ENCODE measurements around the gene EXOSC5. TPM values are rescaled to one million over a fixed set of nuclear protein-coding genes. Genes with fewer than 3 reads are reported as not detected.
A peak's percentile ranks its signal among the peaks of the same experiment; 100 is the strongest.

Gene EXOSC5
- total and polyA plus RNA-seq, 2 of the 13 experiments (the other 11 are each of a cell fraction or from before 2014, with no cell fraction given) = 24.1 to 26.5 TPM

- Histone ChIP-seq H4K20me1 (ENCODE audit: insufficient read depth, low read length) (no peaks in the 10 kb centered on the region), H3K9ac (ENCODE audit: insufficient read depth, low read depth, low read length) (peak overlapping the region; percentile 17; the same call in 1 of the 2 replicates), H3K4me1 (ENCODE audit: insufficient read depth, low read length) (peaks cover 30% of the 10 kb centered on the region), H3K4me2 (ENCODE audit: low read depth, low read length) (peak overlapping the region; percentile 86; the same call in 1 of the 2 replicates), H3K79me2 (ENCODE audit: insufficient read depth, low read length) (peaks cover 32% of the 10 kb centered on the region), H3K4me3 (replicated peaks in 1 of 3; ENCODE audit: insufficient read depth in 1 of 3, low read depth in 2 of 3, low read length in 3 of 3) (no peak overlapping the region), H3K27ac (ENCODE audit: extremely low read length, insufficient read depth, low read length) (no peak overlapping the region), H3K9me3 (ENCODE audit: low read length) (no peaks in the 10 kb centered on the region), H3K27me3 (ENCODE audit: control insufficient read depth in 1 of 2, insufficient read depth in 2 of 2, low read length in 2 of 2) (no peaks in the 10 kb centered on the region; a peak in 1 of 5 replicates), H2AFZ (ENCODE audit: low read length) (no peak overlapping the region), H3K36me3 (replicated peaks in 1 of 2; ENCODE audit: control insufficient read depth in 1 of 2, insufficient read depth in 2 of 2, low read length in 2 of 2) (peaks cover 11 to 18% of the 10 kb centered on the region in 2 experiments; a peak in 4 of 5 replicates)
- no peak for TF ChIP-seq ZNF274 (CRISPR knock-in tag; IDR thresholded peaks at IDR 0.05)
- no peak for TF ChIP-seq SNAPC4 (CRISPR knock-in tag; IDR thresholded peaks at IDR 0.05)
- no peak for TF ChIP-seq EED (CRISPR knock-in tag; IDR thresholded peaks at IDR 0.05)
- TF ChIP-seq SKI (IDR thresholded peaks at IDR 0.05; ENCODE audit: partially characterized antibody) = no peak
- no peak for TF ChIP-seq ONECUT2 (CRISPR knock-in tag; IDR thresholded peaks at IDR 0.05)
- TF ChIP-seq SSRP1 (CRISPR knock-in tag; IDR thresholded peaks at IDR 0.05) = no peak
- no peak for TF ChIP-seq HDAC2 (CRISPR knock-in tag; IDR thresholded peaks at IDR 0.05)
- no peak for TF ChIP-seq ZKSCAN1 (IDR thresholded peaks at IDR 0.05; ENCODE audit: low read length)
- TF ChIP-seq ZNF75D (CRISPR knock-in tag; IDR thresholded peaks at IDR 0.05; ENCODE audit: borderline replicate concordance) = no peak
- no peak for TF ChIP-seq RBFOX2 (IDR thresholded peaks at IDR 0.05; ENCODE audit: low read depth, low read length)
- TF ChIP-seq HDAC6 (IDR thresholded peaks at IDR 0.05; ENCODE audit: low read depth, low read length) = no peak
- DNase-seq (ENCODE audit: low spot score) = no peak
- POLR2A ChIA-PET = interaction anchor here (0.5 kb wide), 1 partner anchor 32 kb away, joined by 3 read pairs; the partner anchor contains the start of gene B3GNT8
- CTCF ChIA-PET (ENCODE audit: low intra/inter-chr PET ratio, low total read pairs) = no interaction called here
- no peak for FAIRE-seq
- 77% methylated on average over 6 of the region's 6 CpGs for WGBS (ENCODE audit: low lambda C conversion rate)
- in situ Hi-C loops (cut with HindIII; ENCODE audit: extremely low pct_ligation_motif_present, low pct_unique_long_range_greater_than_20kb) (no loop called here), intact Hi-C loops (cut with micrococcal nuclease; ENCODE audit: unreplicated experiment) (no loop called here)
- BruUV-seq (replicated peaks) = no TSS peak
- no peak for ATAC-seq
These were observed 1.8 kb downstream of the EXOSC5 start for GRCh38 chr19:41395355-41395754.
